Keratinocyte (primary cell): ENCODE results near the gene NMT2. TPM values are rescaled to one million over a fixed set of nuclear protein-coding genes. Genes with fewer than 3 reads are reported as not detected.
A peak's percentile ranks its signal among the peaks of the same experiment; 100 is the strongest.

ENCODE experiments used
- DNase-seq: peaks from one replicate; pipeline ENCODE4 v3.0.0-alpha.2; 2011; ENCODE audit warnings: low read depth, missing footprints, low spot score
- FAIRE-seq: peaks from 2 replicates; lab custom pipeline; 2011; peaks lifted over from hg19 to GRCh38; lab: Jason Lieb, UNC
- H2AFZ ChIP-seq: 2 replicates; pipeline ENCODE4 v1.6.0; 2012; ENCODE audit warnings: low read length, control low read depth, inconsistent platforms; ENCODE audit not compliant: control insufficient read depth
- H3K27ac ChIP-seq: 2 replicates; pipeline ENCODE4 v1.5.1; 2011; ENCODE audit warnings: low read length; ENCODE audit not compliant: control insufficient read depth, insufficient read depth
- H3K27me3 ChIP-seq: 3 replicates; pipeline ENCODE4 v1.6.0; 2011; ENCODE audit warnings: low read length; ENCODE audit not compliant: control insufficient read depth, insufficient read depth; ENCODE audit errors: extremely low read depth
- H3K36me3 ChIP-seq, 2 experiments: 2 replicates in 1 of 2; 3 replicates in 1 of 2; pipeline ENCODE4 v1.5.1; 2011; ENCODE audit warnings: low read length in 2 of 2, mild to moderate bottlenecking in 1 of 2; ENCODE audit not compliant: control insufficient read depth in 2 of 2, insufficient read depth in 2 of 2; ENCODE audit errors: extremely low read depth in 1 of 2
- H3K4me1 ChIP-seq: 3 replicates; pipeline ENCODE4 v1.5.1; 2011; ENCODE audit warnings: low read length; ENCODE audit not compliant: control insufficient read depth, insufficient read depth; ENCODE audit errors: extremely low read depth
- H3K4me2 ChIP-seq: 3 replicates; pipeline ENCODE4 v1.6.0; 2011; ENCODE audit warnings: low read depth, low read length; ENCODE audit not compliant: control insufficient read depth, insufficient read depth; ENCODE audit errors: extremely low read depth
- H3K4me3 ChIP-seq, 3 experiments: fragments of 200-600 bp in 1 of 3; sonication (generic) in 1 of 3; 2 replicates in 2 of 3; 3 replicates in 1 of 3; pipeline ENCODE4 v1.5.1; 2011 to 2016; ENCODE audit warnings: low read length in 3 of 3, mild to moderate bottlenecking in 3 of 3, control low read depth in 2 of 3, inconsistent platforms in 1 of 3, low read depth in 1 of 3, mixed read lengths in 1 of 3, mixed run types in 1 of 3, moderate library complexity in 1 of 3; ENCODE audit not compliant: control insufficient read depth in 2 of 3, insufficient read depth in 2 of 3; ENCODE audit errors: extremely low read depth in 1 of 3
- H3K79me2 ChIP-seq: 2 replicates; pipeline ENCODE4 v1.6.0; 2012; ENCODE audit warnings: low read length; ENCODE audit not compliant: control insufficient read depth, insufficient read depth
- H3K9ac ChIP-seq: 3 replicates; pipeline ENCODE4 v1.6.0; 2011; ENCODE audit warnings: low read length; ENCODE audit not compliant: control insufficient read depth, insufficient read depth; ENCODE audit errors: extremely low read depth
- H3K9me1 ChIP-seq: 3 replicates; pipeline ENCODE4 v1.6.0; 2011; ENCODE audit warnings: low read length; ENCODE audit not compliant: control insufficient read depth, insufficient read depth; ENCODE audit errors: extremely low read depth
- H3K9me3 ChIP-seq: 2 replicates; pipeline ENCODE4 v1.5.1; 2012; ENCODE audit warnings: low read depth, low read length; ENCODE audit not compliant: control insufficient read depth
- H4K20me1 ChIP-seq: 3 replicates; pipeline ENCODE4 v1.6.0; 2011; ENCODE audit warnings: low read length; ENCODE audit not compliant: control insufficient read depth, insufficient read depth; ENCODE audit errors: extremely low read depth
- CTCF ChIP-seq, 3 experiments: IDR thresholded peaks in 1 of 3; conservative IDR thresholded peaks in 1 of 3; optimal IDR thresholded peaks in 1 of 3; 2 replicates in 2 of 3; 3 replicates in 1 of 3; pipeline versions ENCODE3 to v1.5.1; 2011; ENCODE audit warnings: low read length in 3 of 3, mild to moderate bottlenecking in 3 of 3, moderate library complexity in 2 of 3, control low read depth in 1 of 3, inconsistent platforms in 1 of 3; ENCODE audit not compliant: insufficient read depth in 2 of 3; ENCODE audit errors: extremely low read depth in 1 of 3
- EZH2 ChIP-seq: IDR thresholded peaks from one replicate; pipeline ENCODE4 v1.6.1; 2012; ENCODE audit warnings: inconsistent platforms, mild to moderate bottlenecking, low read length, moderate library complexity
- dilution Hi-C: fragments of 300-500 bp; cut with MboI; formaldehyde crosslinking; loops from one replicate; pipeline ENCODE4 v1.7.0; 2020; ENCODE audit warnings: low sequenced_read_pairs; ENCODE audit not compliant: extremely low pct_ligation_motif_present
- polyA plus RNA-seq, 5 experiments: library from polyadenylated mRNA; depleted of rRNA in 3 of 5; stranded (reverse) in 3 of 5; stranded (forward) in 1 of 5; unstranded in 1 of 5; fragments of >200 nt; gene quantifications; 1 replicate in 1 of 5; 2 replicates in 3 of 5; 3 replicates in 1 of 5; pipeline versions ENCODE4 v1.2.1 to v1.2.3, GENCODE V29; 2011 to 2012; ENCODE audit warnings: missing spikeins in 2 of 5, low read depth in 1 of 5, low replicate concordance in 1 of 5

NMT2 gene
- polyA plus RNA-seq, 1 donor (not counting 4 experiments of a cell fraction or from before 2014, with no cell fraction given) = 9.9 TPM

GRCh38 chr10:15166325-15166724 lies 2.2 kb downstream of the NMT2 start:
- no peak overlapping the region for H3K27ac ChIP-seq
- H3K79me2 ChIP-seq = peaks cover 53% of the 10 kb centered on the region
- no peaks in the 10 kb centered on the region for H4K20me1 ChIP-seq
- H2AFZ ChIP-seq = no peak overlapping the region
- H3K9ac ChIP-seq = no peak overlapping the region
- H3K27me3 ChIP-seq = no peaks in the 10 kb centered on the region
- TF ChIP-seq EZH2 = no peak
- no peak for TF ChIP-seq CTCF (optimal IDR thresholded peaks at IDR 0.05 in 1 of 3, IDR thresholded peaks at IDR 0.05 in 1 of 3, conservative IDR thresholded peaks at IDR 0.05 in 1 of 3; ENCODE audit: extremely low read depth in 1 of 3, insufficient read depth in 2 of 3, low read length in 3 of 3)
- dilution Hi-C loops = no loop called here
- no peaks in the 10 kb centered on the region for H3K9me1 ChIP-seq
- peaks cover 22% of the 10 kb centered on the region for H3K4me1 ChIP-seq
- peak overlapping the region in 2 of 3 experiments; percentile 80 to 82 for H3K4me3 ChIP-seq
- no peaks in the 10 kb centered on the region for H3K9me3 ChIP-seq
- no peak for FAIRE-seq
- H3K4me2 ChIP-seq = peak overlapping the region; percentile 89
- no peaks in the 10 kb centered on the region for H3K36me3 ChIP-seq
- DNase-seq = no peak

GRCh38 chr10:15163253-15163828 lies 5.2 kb downstream of the NMT2 start:
- no peak overlapping the region for H2AFZ ChIP-seq
- H3K4me2 ChIP-seq = no peak overlapping the region
- H3K79me2 ChIP-seq = peaks cover 68% of the 10 kb centered on the region
- H3K9me1 ChIP-seq = no peaks in the 10 kb centered on the region
- TF ChIP-seq CTCF (optimal IDR thresholded peaks at IDR 0.05 in 1 of 3, IDR thresholded peaks at IDR 0.05 in 1 of 3, conservative IDR thresholded peaks at IDR 0.05 in 1 of 3; ENCODE audit: extremely low read depth in 1 of 3, insufficient read depth in 2 of 3, low read length in 3 of 3) (no peak), EZH2 (no peak)
- no peaks in the 10 kb centered on the region for H4K20me1 ChIP-seq
- no peak overlapping the region for H3K4me3 ChIP-seq
- H3K27me3 ChIP-seq = no peaks in the 10 kb centered on the region
- DNase-seq = no peak
- H3K9ac ChIP-seq = no peak overlapping the region
- no peak for FAIRE-seq
- H3K9me3 ChIP-seq = no peaks in the 10 kb centered on the region
- no peak overlapping the region for H3K27ac ChIP-seq
- dilution Hi-C loops = no loop called here
- no peaks in the 10 kb centered on the region for H3K36me3 ChIP-seq
- peaks cover 16% of the 10 kb centered on the region for H3K4me1 ChIP-seq
